GM12864 (cell line): ENCODE measurements around the gene CSNK1G1.
"Not testable (repeated sequence)": the region's sequence is repeated elsewhere in the genome, so short reads cannot be mapped to it uniquely, and the experiment has no call there.

Source experiments
- DNase-seq: peaks from one replicate; pipeline ENCODE4 v3.0.0-alpha.2; 2011; ENCODE audit warnings: low read depth
- H3K4me3 ChIP-seq: 2 replicates; pipeline ENCODE4 v1.5.1; 2011; ENCODE audit warnings: mild to moderate bottlenecking, low read depth, low read length, control low read depth
- CTCF ChIP-seq: IDR thresholded peaks from 2 replicates; pipeline ENCODE4 v1.5.1; 2011; ENCODE audit warnings: low read depth, mild to moderate bottlenecking, moderate library complexity, low read length, control low read depth, inconsistent platforms; ENCODE audit errors: missing control alignments

Gene CSNK1G1

GRCh38 chr15:64229129-64229724, 126.7 kb downstream of the CSNK1G1 start:
- no peak for TF ChIP-seq CTCF
- DNase-seq: no peak
- H3K4me3 ChIP-seq: no peak overlapping the region

GRCh38 chr15:64225804-64226203, 130.2 kb downstream of the CSNK1G1 start:
- TF ChIP-seq CTCF: no peak
- H3K4me3 ChIP-seq: no peak overlapping the region
- DNase-seq: no peak

GRCh38 chr15:64224511-64224910, 131.5 kb downstream of the CSNK1G1 start:
- no peak overlapping the region for H3K4me3 ChIP-seq
- TF ChIP-seq CTCF: no peak
- no peak for DNase-seq

- TF ChIP-seq CTCF: no peak
- DNase-seq: no peak
- no peak overlapping the region for H3K4me3 ChIP-seq
Observed at GRCh38 chr15:64223882-64224281, 132.1 kb downstream of the CSNK1G1 start.

- no peak for DNase-seq
- H3K4me3 ChIP-seq: no peak overlapping the region
- TF ChIP-seq CTCF: no peak
Observed at GRCh38 chr15:64222573-64223366, 133.2 kb downstream of the CSNK1G1 start.

GRCh38 chr15:64221911-64222310, 134.1 kb downstream of the CSNK1G1 start:
- H3K4me3 ChIP-seq, DNase-seq: not testable (repeated sequence)

- not testable (repeated sequence) for DNase-seq, H3K4me3 ChIP-seq
Observed at GRCh38 chr15:64217429-64217750, 138.6 kb downstream of the CSNK1G1 start.

GRCh38 chr15:64216730-64217428, 139.1 kb downstream of the CSNK1G1 start:
- H3K4me3 ChIP-seq: no peak overlapping the region
- no peak for TF ChIP-seq CTCF
- DNase-seq: no peak
